RPMI7951 (cell line): ENCODE data around the gene MS4A15. TPM values are rescaled to one million over a fixed set of nuclear protein-coding genes. Genes with fewer than 3 reads are reported as not detected.
"Not testable (repeated sequence)": the region's sequence is repeated elsewhere in the genome, so short reads cannot be mapped to it uniquely, and the experiment has no call there.

Source experiments
- DNase-seq: peaks from one replicate; pipeline ENCODE4 v3.0.0-alpha.2; 2012; ENCODE audit warnings: low read depth
- total RNA-seq: library from RNA; depleted of rRNA; stranded (reverse); fragments of >200 nt; shearing (Covaris generic); gene quantifications from 2 replicates; pipeline ENCODE4 v1.2.3, GENCODE V29; 2014; rRNA removed

The MS4A15 gene
- total RNA-seq, result not detected in 2 replicates

- peak; percentile 36 for DNase-seq
Observed at GRCh38 chr11:60756307-60757032, at the start of gene MS4A15. MS4A15 (plus strand) TSS chr11:60756867; CDS start chr11:60763734, 6,867 bp downstream.

GRCh38 chr11:60706931-60707330 is 49.7 kb upstream of the MS4A15 start:
- DNase-seq, result no peak

GRCh38 chr11:60710482-60710881 is 46.2 kb upstream of the MS4A15 start:
- peak; percentile 5 for DNase-seq

- DNase-seq, result no peak
Observed at GRCh38 chr11:60711276-60711675, 45.4 kb upstream of the MS4A15 start.

GRCh38 chr11:60713423-60713822 is 43.2 kb upstream of the MS4A15 start:
- DNase-seq, result not testable (repeated sequence)

GRCh38 chr11:60717956-60718355 is 38.7 kb upstream of the MS4A15 start:
- no peak for DNase-seq

- DNase-seq, result no peak
Observed at GRCh38 chr11:60718524-60719316, 37.9 kb upstream of the MS4A15 start.

- no peak for DNase-seq
Observed at GRCh38 chr11:60719391-60719790, 37.3 kb upstream of the MS4A15 start.

- no peak for DNase-seq
Observed at GRCh38 chr11:60720460-60720859, 36.2 kb upstream of the MS4A15 start.

- no peak for DNase-seq
Observed at GRCh38 chr11:60724420-60724819, 32.2 kb upstream of the MS4A15 start, which contains the start of gene MS4A18. MS4A18 (plus strand) TSS chr11:60724720.

GRCh38 chr11:60725592-60725991 is 31.1 kb upstream of the MS4A15 start:
- no peak for DNase-seq

- DNase-seq, result no peak
Observed at GRCh38 chr11:60731586-60731985, 25.1 kb upstream of the MS4A15 start.

GRCh38 chr11:60734279-60734678 is 22.4 kb upstream of the MS4A15 start:
- DNase-seq, result no peak

GRCh38 chr11:60739114-60739513 is 17.6 kb upstream of the MS4A15 start:
- DNase-seq, result no peak

- DNase-seq, result no peak
Observed at GRCh38 chr11:60740573-60740972, 16.1 kb upstream of the MS4A15 start.

GRCh38 chr11:60741421-60741820 is 15.2 kb upstream of the MS4A15 start:
- DNase-seq, result no peak

GRCh38 chr11:60743058-60743457 is 13.6 kb upstream of the MS4A15 start:
- no peak for DNase-seq

- DNase-seq, result no peak
Observed at GRCh38 chr11:60744114-60744513, 12.6 kb upstream of the MS4A15 start.

- no peak for DNase-seq
Observed at GRCh38 chr11:60747359-60747873, 9.3 kb upstream of the MS4A15 start.

- DNase-seq, result no peak
Observed at GRCh38 chr11:60748225-60748624, 8.4 kb upstream of the MS4A15 start.

- DNase-seq, result no peak
Observed at GRCh38 chr11:60748821-60749220, 7.8 kb upstream of the MS4A15 start.

GRCh38 chr11:60750911-60751310 is 5.8 kb upstream of the MS4A15 start:
- DNase-seq, result no peak

- DNase-seq, result no peak
Observed at GRCh38 chr11:60753309-60753708, 3.4 kb upstream of the MS4A15 start.
